ENCODE measurements around the gene FAM174C.

GRCh38 chr19:1288226-1288612, 12.9 kb downstream of the FAM174C start:
- TF ChIP-seq CTCF (IDR thresholded peaks at IDR 0.05) (no peak), POLR2A (IDR thresholded peaks at IDR 0.05) (no peak), EP300 (IDR thresholded peaks at IDR 0.05) (no peak)
